ENCODE measurements around the gene TMEM187.

Gene TMEM187

GRCh38 chrX:153967536-153968224, 4.9 kb upstream of the TMEM187 start:
- no peak overlapping the region for H3K4me3 ChIP-seq (ENCODE audit: low read depth, low read length)
- peaks cover 26% of the 10 kb centered on the region for H3K4me1 ChIP-seq
- no peaks in the 10 kb centered on the region for H3K9me3 ChIP-seq (ENCODE audit: control insufficient read depth, low read length)
- peak overlapping the region; percentile 83 for H3K27ac ChIP-seq
- TF ChIP-seq CTCF (IDR thresholded peaks at IDR 0.05): no peak
- H3K27me3 ChIP-seq (ENCODE audit: control insufficient read depth, insufficient read depth, low read length): no peaks in the 10 kb centered on the region
- H3K36me3 ChIP-seq (ENCODE audit: control insufficient read depth, insufficient read depth, low read length): no peaks in the 10 kb centered on the region
- H3K4me2 ChIP-seq (ENCODE audit: low read length): no peak overlapping the region
- no peak overlapping the region for H3K9ac ChIP-seq
- H3K79me2 ChIP-seq: peaks cover 23% of the 10 kb centered on the region
- no peak overlapping the region for H2AFZ ChIP-seq

GRCh38 chrX:153968255-153968654, 4.3 kb upstream of the TMEM187 start:
- no peak for TF ChIP-seq CTCF (IDR thresholded peaks at IDR 0.05)
- Histone ChIP-seq H3K4me2 (ENCODE audit: low read length) (no peak overlapping the region), H3K4me3 (ENCODE audit: low read depth, low read length) (no peak overlapping the region), H3K4me1 (peaks cover 26% of the 10 kb centered on the region), H3K9me3 (ENCODE audit: control insufficient read depth, low read length) (no peaks in the 10 kb centered on the region), H3K9ac (no peak overlapping the region), H3K36me3 (ENCODE audit: control insufficient read depth, insufficient read depth, low read length) (no peaks in the 10 kb centered on the region), H3K27ac (peak overlapping the region; percentile 83), H3K27me3 (ENCODE audit: control insufficient read depth, insufficient read depth, low read length) (no peaks in the 10 kb centered on the region), H2AFZ (no peak overlapping the region), H3K79me2 (peaks cover 23% of the 10 kb centered on the region)

GRCh38 chrX:153968754-153969124, 3.8 kb upstream of the TMEM187 start:
- no peak overlapping the region for H3K9ac ChIP-seq
- no peaks in the 10 kb centered on the region for H3K9me3 ChIP-seq (ENCODE audit: control insufficient read depth, low read length)
- H3K4me2 ChIP-seq (ENCODE audit: low read length): no peak overlapping the region
- no peak overlapping the region for H2AFZ ChIP-seq
- TF ChIP-seq CTCF (IDR thresholded peaks at IDR 0.05): no peak
- H3K79me2 ChIP-seq: peaks cover 23% of the 10 kb centered on the region
- no peak overlapping the region for H3K4me3 ChIP-seq (ENCODE audit: low read depth, low read length)
- H3K27ac ChIP-seq: no peak overlapping the region
- peaks cover 26% of the 10 kb centered on the region for H3K4me1 ChIP-seq
- H3K36me3 ChIP-seq (ENCODE audit: control insufficient read depth, insufficient read depth, low read length): no peaks in the 10 kb centered on the region
- H3K27me3 ChIP-seq (ENCODE audit: control insufficient read depth, insufficient read depth, low read length): no peaks in the 10 kb centered on the region

- no peaks in the 10 kb centered on the region for H3K9me3 ChIP-seq (ENCODE audit: control insufficient read depth, low read length)
- H2AFZ ChIP-seq: no peak overlapping the region
- no peaks in the 10 kb centered on the region for H3K27me3 ChIP-seq (ENCODE audit: control insufficient read depth, insufficient read depth, low read length)
- H3K4me2 ChIP-seq (ENCODE audit: low read length): peak overlapping the region; percentile 72
- no peak overlapping the region for H3K27ac ChIP-seq
- no peaks in the 10 kb centered on the region for H3K36me3 ChIP-seq (ENCODE audit: control insufficient read depth, insufficient read depth, low read length)
- TF ChIP-seq CTCF (IDR thresholded peaks at IDR 0.05): no peak
- H3K4me1 ChIP-seq: peaks cover 29% of the 10 kb centered on the region
- peak overlapping the region; percentile 93 for H3K4me3 ChIP-seq (ENCODE audit: low read depth, low read length)
- H3K79me2 ChIP-seq: peaks cover 23% of the 10 kb centered on the region
- H3K9ac ChIP-seq: no peak overlapping the region
Observed at GRCh38 chrX:153969125-153969903, 3.2 kb upstream of the TMEM187 start.
